Panc1 (cell line): Measurements from ENCODE around the gene EME2. TPM values are rescaled to one million over a fixed set of nuclear protein-coding genes. Genes with fewer than 3 reads are reported as not detected.

Source experiments
- ATAC-seq: fragments of 200-7000 bp; cut with Tn5 transposase; 2 replicates; pipeline ENCODE4 v1.9.1; 2020; ENCODE audit warnings: mild to moderate bottlenecking, moderate library complexity
- BruUV-seq: library from RNA; stranded (reverse); fragments of 400-500 nt; replicated peaks from 2 replicates; lab custom pipeline; 2021; lab: Mats Ljungman, UMichigan
- CTCF ChIA-PET: fragments of 300-600 bp; sonication (Branson Sonifier 250); formaldehyde crosslinking; loops from one replicate; lab custom pipeline; 2022; ENCODE audit warnings: antibody characterized with exemption; lab: Charles Lee
- POLR2A ChIA-PET: fragments of 300-600 bp; sonication (Branson Sonifier 250); formaldehyde crosslinking; loops from one replicate; lab custom pipeline; 2022; ENCODE audit warnings: antibody characterized with exemption; lab: Charles Lee
- DNase-seq: peaks from one replicate; pipeline ENCODE4 v3.0.0-alpha.2; 2010; ENCODE audit warnings: low read depth, low spot score
- H3K27ac ChIP-seq: 2 replicates; pipeline ENCODE4 v1.5.1; 2011; ENCODE audit warnings: mild to moderate bottlenecking, low read length, inconsistent platforms
- H3K27me3 ChIP-seq: fragments of 200-500 bp; sonication (Bioruptor generic); 2 replicates; pipeline ENCODE4 v1.6.0; 2014; ENCODE audit warnings: low read length, inconsistent platforms; ENCODE audit not compliant: control insufficient read depth, insufficient read depth
- H3K36me3 ChIP-seq: fragments of 200-500 bp; sonication (Bioruptor generic); 2 replicates; pipeline ENCODE4 v1.5.1; 2014; ENCODE audit warnings: inconsistent platforms, mild to moderate bottlenecking, low read length, moderate library complexity; ENCODE audit not compliant: control insufficient read depth, insufficient read depth
- H3K4me1 ChIP-seq: 2 replicates; pipeline ENCODE4 v1.5.1; 2011; ENCODE audit warnings: inconsistent platforms, mild to moderate bottlenecking, low read length, moderate library complexity; ENCODE audit not compliant: control insufficient read depth, insufficient read depth
- H3K4me3 ChIP-seq, 2 experiments: 2 replicates each; pipeline ENCODE4 v1.5.1; 2011 to 2012; ENCODE audit warnings: low read depth in 2 of 2, low read length in 2 of 2, mild to moderate bottlenecking in 2 of 2, inconsistent platforms in 1 of 2, moderate library complexity in 1 of 2
- H3K9me3 ChIP-seq: fragments of 200-500 bp; sonication (Bioruptor generic); 2 replicates; pipeline ENCODE4 v1.5.1; 2014; ENCODE audit warnings: low read depth, mild to moderate bottlenecking, inconsistent platforms, low read length, moderate library complexity; ENCODE audit not compliant: control insufficient read depth, insufficient read depth
- CTCF ChIP-seq: fragments of 450-650 bp; IDR thresholded peaks from 2 replicates; pipeline ENCODE4 v1.5.1; 2017; ENCODE audit warnings: mild to moderate bottlenecking
- POLR2AphosphoS5 ChIP-seq: IDR thresholded peaks from 2 replicates; pipeline ENCODE4 v1.6.1; 2012; ENCODE audit warnings: mild to moderate bottlenecking, low read depth, low read length, moderate library complexity
- REST ChIP-seq, 2 experiments: IDR thresholded peaks; 2 replicates each; pipeline ENCODE4 v1.6.1; 2011 to 2012; ENCODE audit warnings: low read depth in 2 of 2, control low read depth in 1 of 2, low read length in 1 of 2, mild to moderate bottlenecking in 1 of 2, moderate library complexity in 1 of 2; ENCODE audit not compliant: insufficient read depth in 1 of 2
- SIN3A ChIP-seq: IDR thresholded peaks from 2 replicates; pipeline ENCODE4 v1.6.1; 2012; ENCODE audit warnings: low read depth, mild to moderate bottlenecking, low read length, moderate library complexity, borderline replicate concordance; ENCODE audit not compliant: insufficient read depth
- TCF7L2 ChIP-seq: IDR thresholded peaks from 2 replicates; pipeline ENCODE4 v1.6.1; 2011; ENCODE audit warnings: mild to moderate bottlenecking, low read depth, low read length, inconsistent platforms
- in situ Hi-C: cut with HindIII; loops from 2 replicates; pipeline ENCODE4 v1.10.0; 2016; ENCODE audit warnings: low sequenced_read_pairs, low pct_unique_long_range_greater_than_20kb
- intact Hi-C: fragments of 100-400 bp; cut with micrococcal nuclease; formaldehyde crosslinking; loops from one replicate; pipeline ENCODE4 v1.10.0; 2022; ENCODE audit not compliant: unreplicated experiment
- total RNA-seq: library from RNA; stranded (reverse); gene quantifications from one replicate; pipeline ENCODE4 v1.2.1, GENCODE V29; 2021; ENCODE audit not compliant: unreplicated experiment

EME2 gene
- total RNA-seq, 1 experiment from 2014 or later: 53.4 TPM

GRCh38 chr16:1751946-1752345 is 20.7 kb upstream of the EME2 start:
- H3K27me3 ChIP-seq: no peaks in the 10 kb centered on the region
- no peaks in the 10 kb centered on the region for H3K4me1 ChIP-seq
- H3K4me3 ChIP-seq: no peak overlapping the region
- no peaks in the 10 kb centered on the region for H3K9me3 ChIP-seq
- no TSS peak for BruUV-seq
- H3K27ac ChIP-seq: no peak overlapping the region
- in situ Hi-C loops: no loop called here
- ChIA-PET CTCF (no interaction called here), POLR2A (no interaction called here)
- ATAC-seq (no peak; the same call in 1 of the 2 replicates), DNase-seq (no peak)
- no peak for TF ChIP-seq POLR2AphosphoS5
- TF ChIP-seq REST (IDR thresholded peaks at IDR 0.05; ENCODE audit: insufficient read depth in 1 of 2, low read depth in 2 of 2, low read length in 1 of 2): no peak
- TF ChIP-seq SIN3A: no peak
- no peak for TF ChIP-seq CTCF
- TF ChIP-seq TCF7L2: no peak
- H3K36me3 ChIP-seq: peaks cover 3% of the 10 kb centered on the region; the same call in 1 of the 2 replicates
- intact Hi-C loops: no loop called here

- in situ Hi-C loops: no loop called here
- no peak overlapping the region for H3K27ac ChIP-seq
- ChIA-PET POLR2A (no interaction called here), CTCF (no interaction called here)
- H3K4me3 ChIP-seq: no peak overlapping the region
- TF ChIP-seq REST (IDR thresholded peaks at IDR 0.05; ENCODE audit: insufficient read depth in 1 of 2, low read depth in 2 of 2, low read length in 1 of 2): no peak
- no peak for TF ChIP-seq SIN3A
- H3K36me3 ChIP-seq: peaks cover 3% of the 10 kb centered on the region; the same call in 1 of the 2 replicates
- no peak for ATAC-seq
- no peaks in the 10 kb centered on the region for H3K4me1 ChIP-seq
- H3K27me3 ChIP-seq: no peaks in the 10 kb centered on the region
- no peak for DNase-seq
- no peaks in the 10 kb centered on the region for H3K9me3 ChIP-seq
- BruUV-seq: no TSS peak
- intact Hi-C loops: no loop called here
Observed at GRCh38 chr16:1752853-1753252, 19.8 kb upstream of the EME2 start.
